ENCODE measurements around the gene RIC3. TPM values are rescaled to one million over a fixed set of nuclear protein-coding genes. Genes with fewer than 3 reads are reported as not detected.

RIC3 gene
- total and polyA plus RNA-seq, 2 of the 8 experiments (the other 6 are each of a cell fraction or from before 2014, with no cell fraction given) = 6.4 to 15.5 TPM

GRCh38 chr11:8167796-8168195 lies 1.0 kb downstream of the RIC3 start:
- CTCF ChIA-PET (ENCODE audit: partially characterized antibody) = interaction anchor here (1.5 to 2.7 kb wide), 3 partner anchors 13 to 160 kb away, joined by 3 to 9 read pairs (median 7); no protein-coding TSS in a partner anchor
- Histone ChIP-seq H2AFZ (ENCODE audit: low read length) (no peak overlapping the region), H4K91ac (replicated peaks; ENCODE audit: insufficient read length, low read length) (no peak overlapping the region), H4K8ac (ENCODE audit: extremely low read depth, insufficient read depth, low read length) (no peak overlapping the region), H3K4me1 (replicated peaks in 1 of 4; ENCODE audit: control insufficient read depth in 3 of 4, insufficient read depth in 4 of 4, low read length in 3 of 4) (no peaks in the 10 kb centered on the region; a peak in 1 of 7 replicates), H3K36me3 (ENCODE audit: control insufficient read depth in 2 of 4, insufficient read depth in 4 of 4, low read length in 3 of 4) (no peaks in the 10 kb centered on the region), H3K4me2 (ENCODE audit: insufficient read depth in 1 of 2, low read depth in 2 of 2, low read length in 2 of 2) (peak overlapping the region; percentile 89), H3K14ac (ENCODE audit: insufficient read length) (no peak overlapping the region), H3K23ac (ENCODE audit: insufficient read length) (no peak overlapping the region), H3K56ac (replicated peaks; ENCODE audit: insufficient read length, low read depth, low read length) (no peak overlapping the region), H2BK5ac (ENCODE audit: low read depth, low read length) (no peak overlapping the region), H3K27ac (ENCODE audit: low read depth, low read length) (no peak overlapping the region), H2BK120ac (replicated peaks; ENCODE audit: low read depth, low read length) (no peak overlapping the region), H3K79me2 (ENCODE audit: control insufficient read depth in 1 of 2, insufficient read depth in 2 of 2, low read length in 2 of 2) (peaks cover 0 to 50% of the 10 kb centered on the region in 2 experiments; a peak in 3 of 4 replicates), H3K9me3 (ENCODE audit: insufficient read depth in 2 of 2, low read depth in 1 of 2, low read length in 1 of 2) (no peaks in the 10 kb centered on the region), H3K4ac (replicated peaks; ENCODE audit: insufficient read length, low read depth, low read length) (no peak overlapping the region), H2BK15ac (ENCODE audit: low read length) (no peak overlapping the region), H3K23me2 (ENCODE audit: low read depth, low read length) (peaks cover 11% of the 10 kb centered on the region), H2AK5ac (ENCODE audit: low read depth, low read length) (no peak overlapping the region), H3K4me3 (ENCODE audit: extremely low read depth in 1 of 4, insufficient read depth in 2 of 4, low read depth in 3 of 4, low read length in 4 of 4) (peak overlapping the region; percentile 49 to 91 (median 81); a peak in 6 of 8 replicates), H2BK20ac (ENCODE audit: low read length) (no peak overlapping the region), H3K27me3 (replicated peaks in 1 of 4; ENCODE audit: control insufficient read depth in 3 of 4, extremely low read depth in 1 of 4, insufficient read depth in 3 of 4, low read length in 3 of 4) (no peaks in the 10 kb centered on the region; a peak in 1 of 7 replicates), H2BK12ac (ENCODE audit: low read depth, low read length) (no peak overlapping the region), H3K79me1 (ENCODE audit: low read depth, low read length) (no peaks in the 10 kb centered on the region; the same call in 1 of the 2 replicates), H3K18ac (ENCODE audit: extremely low read depth, low read length) (no peak overlapping the region), H3K9ac (replicated peaks in 1 of 4; ENCODE audit: extremely low read depth in 1 of 4, low read depth in 3 of 4, low read length in 3 of 4) (no peak overlapping the region), H4K20me1 (replicated peaks in 1 of 2; ENCODE audit: control insufficient read depth in 1 of 2, insufficient read depth in 2 of 2, low read length in 2 of 2) (peaks cover 0 to 1% of the 10 kb centered on the region in 2 experiments), H4K5ac (ENCODE audit: insufficient read length, low read depth, low read length) (no peak overlapping the region)
- no peak for DNase-seq (ENCODE audit: low read depth in 1 of 2, low spot score in 2 of 2)
- POLR2A ChIA-PET (ENCODE audit: partially characterized antibody) = interaction anchor here (0.8 kb wide), 1 partner anchor 25 kb away, joined by 3 read pairs; no protein-coding TSS in a partner anchor
- TF ChIP-seq SP2 (IDR thresholded peaks at IDR 0.05; ENCODE audit: low read length) (no peak), BACH1 (IDR thresholded peaks at IDR 0.05; ENCODE audit: low read length) (no peak), CEBPB (IDR thresholded peaks at IDR 0.05; ENCODE audit: low read depth, low read length) (no peak), BRCA1 (IDR thresholded peaks at IDR 0.05; ENCODE audit: low read depth, low read length) (no peak), CBX8 (IDR thresholded peaks at IDR 0.05; ENCODE audit: borderline replicate concordance, low read depth, low read length) (no peak), NANOG (IDR thresholded peaks at IDR 0.05; ENCODE audit: insufficient read depth, low read depth, low read length, poor library complexity, severe bottlenecking) (no peak), PHF8 (conservative IDR thresholded peaks at IDR 0.05; ENCODE audit: low read depth, low read length) (no peak), RBBP5 (IDR thresholded peaks at IDR 0.05; ENCODE audit: borderline replicate concordance, low read depth, low read length) (no peak), RAD21 (IDR thresholded peaks at IDR 0.05 in 1 of 2, conservative IDR thresholded peaks at IDR 0.05 in 1 of 2; ENCODE audit: low read depth in 2 of 2, low read length in 2 of 2) (no peak), SIX5 (IDR thresholded peaks at IDR 0.05; ENCODE audit: low read depth, low read length) (no peak), SAP30 (IDR thresholded peaks at IDR 0.05; ENCODE audit: insufficient read depth, insufficient replicate concordance, low read length) (no peak), TEAD4 (IDR thresholded peaks at IDR 0.05; ENCODE audit: low read depth, low read length) (no peak), EZH2 (IDR thresholded peaks at IDR 0.05; ENCODE audit: low read depth, low read length, severe bottlenecking) (no peak), MAX (IDR thresholded peaks at IDR 0.05) (no peak)
- WGBS, 2 experiments (ENCODE audit: extremely low coverage in 1 of 2, insufficient coverage in 1 of 2, insufficient read length in 1 of 2, insufficient replicate concordance in 2 of 2, low coverage in 1 of 2, low lambda C conversion rate in 2 of 2, missing lambda C conversion rate in 1 of 2) = 80% methylated on average over 4 of the region's 4 CpGs; no CpG with 5 or more reads in 1 of the 2 experiments
- no peak for FAIRE-seq
